Vagina (tissue), 2 donors: ENCODE results near the gene TGIF1. TPM values are rescaled to one million over a fixed set of nuclear protein-coding genes. Genes with fewer than 3 reads are reported as not detected.

ENCODE experiments used
- DNase-seq, 2 donors: peaks; one replicate each; pipeline ENCODE4 v3.0.0-alpha.2; 2017; ENCODE audit errors: extremely low spot score in 2 of 2
- H3K27ac ChIP-seq: fragments of 200-600 bp; sonication (generic); one replicate; pipeline ENCODE4 v1.5.1; 2019
- H3K27me3 ChIP-seq: fragments of 200-600 bp; sonication (generic); one replicate; pipeline ENCODE4 v1.5.1; 2019
- H3K36me3 ChIP-seq, 2 donors: fragments of 200-600 bp; sonication (generic); one replicate each; pipeline ENCODE4 v1.5.1; 2017 to 2019
- H3K4me1 ChIP-seq: fragments of 200-600 bp; sonication (generic); one replicate; pipeline ENCODE4 v1.5.1; 2019
- H3K4me3 ChIP-seq, 2 donors: fragments of 200-600 bp; sonication (generic); 1 replicate in 1 of 2; 2 replicates in 1 of 2; pipeline ENCODE4 v1.5.1; 2016 to 2019
- H3K9me3 ChIP-seq: fragments of 200-600 bp; sonication (generic); one replicate; pipeline ENCODE4 v1.5.1; 2019
- POLR2A ChIP-seq, 2 donors: fragments of 450-650 bp; IDR thresholded peaks; one replicate each; pipeline ENCODE4 v1.6.1; 2017; ENCODE audit warnings: antibody characterized with exemption in 2 of 2, mild to moderate bottlenecking in 2 of 2, moderate library complexity in 2 of 2
- POLR2AphosphoS5 ChIP-seq, 2 donors: sonication (generic); formaldehyde crosslinking; IDR thresholded peaks; one replicate each; pipeline ENCODE4 v1.9.0; 2017; ENCODE audit warnings: antibody characterized with exemption in 2 of 2, mild to moderate bottlenecking in 2 of 2, low read depth in 1 of 2; ENCODE audit not compliant: insufficient read depth in 1 of 2
- intact Hi-C: fragments of 100-400 bp; cut with DNase I; formaldehyde crosslinking; loops from one replicate; pipeline ENCODE4 v1.15.1; 2023
- total RNA-seq: library from RNA; depleted of rRNA; stranded (reverse); fragments of >200 nt; gene quantifications from one replicate; pipeline ENCODE4 v1.2.3, GENCODE V29; 2016
- TF ChIP-seq, protein P1 (sequence below), 3 experiments: fragments of 450-650 bp in 2 of 3; fragments of 200-600 bp in 1 of 3; sonication (generic) in 1 of 3; IDR thresholded peaks; one replicate each; pipeline ENCODE4 v1.5.1; 2017 to 2019; ENCODE audit warnings: antibody characterized with exemption in 3 of 3, mild to moderate bottlenecking in 2 of 3, moderate library complexity in 2 of 3

TGIF1 gene
- total RNA-seq, 1 donor from 2014 or later = 60.9 TPM

- no peak for TF ChIP-seq POLR2A (IDR thresholded peaks at IDR 0.05)
- TF ChIP-seq, protein P1, sequence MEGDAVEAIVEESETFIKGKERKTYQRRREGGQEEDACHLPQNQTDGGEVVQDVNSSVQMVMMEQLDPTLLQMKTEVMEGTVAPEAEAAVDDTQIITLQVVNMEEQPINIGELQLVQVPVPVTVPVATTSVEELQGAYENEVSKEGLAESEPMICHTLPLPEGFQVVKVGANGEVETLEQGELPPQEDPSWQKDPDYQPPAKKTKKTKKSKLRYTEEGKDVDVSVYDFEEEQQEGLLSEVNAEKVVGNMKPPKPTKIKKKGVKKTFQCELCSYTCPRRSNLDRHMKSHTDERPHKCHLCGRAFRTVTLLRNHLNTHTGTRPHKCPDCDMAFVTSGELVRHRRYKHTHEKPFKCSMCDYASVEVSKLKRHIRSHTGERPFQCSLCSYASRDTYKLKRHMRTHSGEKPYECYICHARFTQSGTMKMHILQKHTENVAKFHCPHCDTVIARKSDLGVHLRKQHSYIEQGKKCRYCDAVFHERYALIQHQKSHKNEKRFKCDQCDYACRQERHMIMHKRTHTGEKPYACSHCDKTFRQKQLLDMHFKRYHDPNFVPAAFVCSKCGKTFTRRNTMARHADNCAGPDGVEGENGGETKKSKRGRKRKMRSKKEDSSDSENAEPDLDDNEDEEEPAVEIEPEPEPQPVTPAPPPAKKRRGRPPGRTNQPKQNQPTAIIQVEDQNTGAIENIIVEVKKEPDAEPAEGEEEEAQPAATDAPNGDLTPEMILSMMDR (IDR thresholded peaks at IDR 0.05) = no peak
- TF ChIP-seq POLR2AphosphoS5 (IDR thresholded peaks at IDR 0.05; ENCODE audit: insufficient read depth in 1 of 2, low read depth in 1 of 2) = no peak
- DNase-seq = no peak
- peaks cover 54% of the 10 kb centered on the region for H3K4me1 ChIP-seq
- intact Hi-C loops = no loop called here
- H3K27ac ChIP-seq = no peak overlapping the region
- H3K27me3 ChIP-seq = no peaks in the 10 kb centered on the region
- H3K36me3 ChIP-seq = peaks cover 0 to 35% of the 10 kb centered on the region in 2 donors
- no peak overlapping the region for H3K4me3 ChIP-seq
- no peaks in the 10 kb centered on the region for H3K9me3 ChIP-seq
Observed at GRCh38 chr18:3458952-3459853, 9.2 kb downstream of the TGIF1 start.

DNA sequence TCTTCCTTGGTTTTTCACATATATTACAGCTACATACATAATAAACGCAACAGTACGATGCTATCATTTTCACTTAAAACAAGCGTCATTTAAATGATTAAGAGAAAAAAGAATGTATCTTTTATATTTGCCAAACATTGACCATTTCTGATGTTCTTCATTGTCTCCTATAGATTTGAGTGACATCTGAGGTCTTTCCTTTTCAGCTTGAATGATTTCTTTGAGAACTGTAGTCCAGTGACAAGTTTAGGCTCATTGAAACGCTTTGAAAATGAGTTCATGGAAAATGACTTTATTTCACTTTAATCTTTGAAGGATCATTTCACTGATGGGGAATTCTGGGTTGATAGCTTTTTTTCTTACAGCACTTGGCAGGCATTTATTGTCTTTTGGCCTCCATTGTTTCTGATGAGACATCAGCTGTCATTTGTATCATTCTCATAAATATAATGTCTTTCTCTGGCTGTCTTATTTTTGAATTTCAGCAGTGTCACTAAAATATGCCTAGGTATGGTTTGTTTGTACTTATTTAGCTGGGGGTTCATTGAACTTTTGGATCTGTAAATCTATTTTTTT is 10.9 kb downstream of the TGIF1 start:
- intact Hi-C loops = no loop called here
- peaks cover 0 to 35% of the 10 kb centered on the region in 2 donors for H3K36me3 ChIP-seq
- no peak overlapping the region for H3K4me3 ChIP-seq
- H3K27ac ChIP-seq = no peak overlapping the region
- H3K4me1 ChIP-seq = peaks cover 37% of the 10 kb centered on the region
- TF ChIP-seq POLR2A (IDR thresholded peaks at IDR 0.05) = no peak
- H3K27me3 ChIP-seq = no peaks in the 10 kb centered on the region
- H3K9me3 ChIP-seq = no peaks in the 10 kb centered on the region
- no peak for DNase-seq

DNA sequence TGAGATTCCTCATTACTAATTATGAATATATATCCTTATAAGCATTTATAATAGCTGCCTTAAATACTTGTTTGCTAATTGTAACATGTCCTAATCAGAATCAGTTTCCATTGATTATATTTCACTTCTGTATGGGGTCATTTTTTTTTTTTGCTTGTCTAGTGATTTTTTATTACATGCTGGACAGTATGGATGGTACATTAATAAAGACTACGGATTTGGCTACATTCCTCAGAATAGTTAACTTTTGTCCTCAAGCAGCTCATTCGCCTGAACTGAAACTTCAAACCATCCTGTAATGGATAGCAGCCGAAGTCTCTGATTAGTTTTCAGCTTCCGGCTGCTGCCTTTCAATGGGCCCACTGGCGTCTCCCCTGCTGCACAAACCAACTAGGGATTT is 11.7 kb downstream of the TGIF1 start:
- TF ChIP-seq POLR2A (IDR thresholded peaks at IDR 0.05) = no peak
- no peak for TF ChIP-seq POLR2AphosphoS5 (IDR thresholded peaks at IDR 0.05; ENCODE audit: insufficient read depth in 1 of 2, low read depth in 1 of 2)
- TF ChIP-seq, protein P1 (IDR thresholded peaks at IDR 0.05) = no peak
- Histone ChIP-seq H3K4me1 (peaks cover 35% of the 10 kb centered on the region), H3K9me3 (no peaks in the 10 kb centered on the region), H3K27ac (no peak overlapping the region), H3K27me3 (no peaks in the 10 kb centered on the region), H3K4me3 (no peak overlapping the region), H3K36me3 (peaks cover 0 to 27% of the 10 kb centered on the region in 2 donors)
- intact Hi-C loops = no loop called here
- no peak for DNase-seq

DNA sequence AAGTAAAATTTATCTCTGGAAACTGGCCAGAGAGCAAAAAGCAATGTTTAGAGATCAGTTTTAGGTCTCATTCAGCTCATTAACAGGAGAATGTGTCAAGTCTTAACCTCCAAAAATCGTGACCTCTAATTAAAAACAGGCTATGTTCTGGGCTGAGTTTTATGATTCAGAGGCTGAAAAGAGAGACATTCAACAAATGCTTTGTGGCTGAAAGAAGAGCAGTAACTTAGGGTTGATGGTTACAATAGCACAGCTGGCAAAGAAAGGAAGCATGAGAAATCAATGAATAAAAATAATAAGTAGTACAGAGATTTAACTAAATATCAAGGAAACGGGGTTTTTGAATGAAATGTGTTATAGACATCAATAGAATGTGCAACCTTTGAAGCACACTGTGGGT is 13.1 kb downstream of the TGIF1 start:
- H3K27ac ChIP-seq = no peak overlapping the region
- TF ChIP-seq POLR2A (IDR thresholded peaks at IDR 0.05) (no peak), POLR2AphosphoS5 (IDR thresholded peaks at IDR 0.05; ENCODE audit: insufficient read depth in 1 of 2, low read depth in 1 of 2) (no peak)
- TF ChIP-seq, protein P1 (IDR thresholded peaks at IDR 0.05) = no peak
- H3K36me3 ChIP-seq = peaks cover 0 to 14% of the 10 kb centered on the region in 2 donors
- DNase-seq = no peak
- peaks cover 26% of the 10 kb centered on the region for H3K4me1 ChIP-seq
- no peaks in the 10 kb centered on the region for H3K27me3 ChIP-seq
- no peaks in the 10 kb centered on the region for H3K9me3 ChIP-seq
- H3K4me3 ChIP-seq = no peak overlapping the region
- intact Hi-C loops = no loop called here

DNA sequence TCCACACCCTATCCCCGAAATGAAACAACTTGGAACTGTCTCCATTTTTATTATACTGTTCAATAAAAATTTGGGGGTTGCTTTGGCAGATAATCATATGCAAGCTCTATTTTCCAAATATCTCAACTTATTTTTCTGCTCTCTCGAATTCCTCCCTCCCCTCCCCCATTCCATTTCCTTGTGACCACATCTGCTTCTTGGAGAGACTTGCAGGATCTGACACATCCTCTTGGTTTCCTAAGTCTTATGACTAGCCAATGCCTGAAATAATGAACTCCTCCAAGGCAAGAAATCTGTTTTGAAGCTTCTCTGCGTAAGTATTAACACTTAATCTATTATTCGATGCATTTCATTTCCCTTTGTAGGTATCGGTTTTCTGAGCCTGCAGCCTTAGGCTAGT is 16.1 kb downstream of the TGIF1 start:
- Histone ChIP-seq H3K27ac (no peak overlapping the region), H3K4me1 (peaks cover 10% of the 10 kb centered on the region)
- intact Hi-C loops = no loop called here

More for the DNA sequence above, 16.1 kb downstream of the TGIF1 start:
- Histone ChIP-seq H3K36me3 (peaks cover 0 to 2% of the 10 kb centered on the region in 2 donors), H3K4me3 (no peak overlapping the region), H3K27me3 (no peaks in the 10 kb centered on the region), H3K9me3 (no peaks in the 10 kb centered on the region)
- TF ChIP-seq POLR2AphosphoS5 (IDR thresholded peaks at IDR 0.05; ENCODE audit: insufficient read depth in 1 of 2, low read depth in 1 of 2) (no peak), POLR2A (IDR thresholded peaks at IDR 0.05) (no peak)
- TF ChIP-seq, protein P1 (IDR thresholded peaks at IDR 0.05) = no peak
- DNase-seq = no peak
